SK-MEL-5 (cell line): ENCODE measurements around the gene FAM163B. TPM values are rescaled to one million over a fixed set of nuclear protein-coding genes. Genes with fewer than 3 reads are reported as not detected.

Source experiments
- DNase-seq: peaks from one replicate; pipeline ENCODE4 v3.0.0-alpha.2; 2016; ENCODE audit warnings: low read depth, low spot score
- in situ Hi-C: cut with HindIII; loops from 2 replicates; pipeline ENCODE4 v1.10.0; 2016; ENCODE audit warnings: low sequenced_read_pairs, high pct_unique_total_duplicates, low pct_unique_long_range_greater_than_20kb
- total RNA-seq: library from RNA; depleted of rRNA; stranded (reverse); fragments of >200 nt; shearing (Covaris generic); gene quantifications from 2 replicates; pipeline ENCODE4 v1.2.3, GENCODE V29; 2014

The FAM163B gene
- total RNA-seq, 1 experiment from 2014 or later: not detected

DNA sequence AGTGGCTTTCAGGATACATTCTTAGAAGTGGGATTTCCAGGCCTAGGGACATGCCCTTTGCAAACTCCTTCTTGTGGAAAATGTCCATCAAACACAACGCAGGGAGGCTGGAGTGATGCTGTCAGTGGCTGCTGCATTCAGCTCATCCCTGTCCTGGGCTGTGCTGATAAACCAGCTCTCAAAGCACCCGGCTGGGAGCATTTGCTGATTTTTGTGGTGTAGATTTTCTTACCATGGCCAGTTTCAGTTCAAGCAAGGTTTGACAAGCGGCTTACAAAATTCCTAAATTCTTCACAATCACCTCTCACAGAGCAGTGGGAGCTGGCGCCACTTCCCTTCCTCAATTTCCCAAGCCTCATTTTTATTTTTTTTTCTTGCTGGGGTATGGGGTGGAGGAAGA is 28.2 kb downstream of the FAM163B start:
- in situ Hi-C loops: no loop called here
- DNase-seq: no peak

DNA sequence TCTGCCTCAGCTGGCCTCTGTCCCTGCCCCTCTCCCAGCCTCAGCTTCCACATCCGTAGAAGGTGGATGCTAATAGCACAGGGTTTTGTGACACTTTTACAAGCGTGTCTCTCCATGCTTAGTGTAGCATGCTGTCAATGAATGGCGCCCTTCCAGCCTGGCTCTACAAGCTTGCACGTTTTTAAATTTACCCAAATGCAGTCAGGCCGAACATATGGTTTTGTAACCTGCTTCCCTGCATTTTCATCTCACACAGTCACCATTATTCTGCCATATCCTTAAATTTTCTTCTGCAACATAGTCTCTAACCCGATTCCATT is 28.8 kb downstream of the FAM163B start:
- no peak for DNase-seq
- in situ Hi-C loops: no loop called here

DNA sequence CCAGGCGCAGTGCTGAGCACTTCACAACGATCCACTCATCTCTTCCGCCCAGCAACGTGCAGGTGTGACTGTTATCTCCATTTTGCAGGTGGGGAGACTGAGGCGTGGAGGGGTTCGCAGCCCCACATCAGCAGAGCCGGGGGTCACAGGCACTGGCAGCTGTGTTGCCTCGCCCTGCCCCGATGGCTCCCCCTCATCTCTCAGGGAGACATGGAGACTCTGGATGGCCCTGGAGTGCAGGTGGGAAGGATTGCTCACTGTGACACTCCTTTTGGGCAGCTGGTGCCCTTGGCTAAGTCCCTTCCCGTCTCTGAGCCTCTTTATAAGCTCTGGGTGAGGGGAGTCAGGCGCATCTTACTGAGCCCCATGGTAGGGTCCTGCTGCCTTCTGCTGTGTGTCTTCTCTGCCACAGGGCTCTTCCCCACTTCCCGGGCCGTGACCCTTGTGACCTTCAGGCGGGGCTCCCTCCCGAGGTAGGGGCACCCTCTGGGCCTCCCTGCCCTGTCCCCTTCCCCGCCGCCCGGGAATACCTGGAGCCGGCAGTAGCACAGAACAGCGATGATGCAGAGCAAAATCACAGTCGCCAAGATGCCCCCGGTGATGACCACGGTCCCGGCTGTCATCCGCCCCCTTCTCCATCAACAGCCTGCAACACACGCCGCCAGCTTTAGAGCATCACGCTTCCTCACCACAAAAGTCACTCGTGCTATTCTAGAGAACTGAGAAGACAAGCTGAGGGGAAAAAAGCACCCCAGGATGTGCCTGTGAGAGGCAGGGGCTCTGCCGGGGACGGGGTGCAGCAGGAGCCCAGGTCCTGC is 29.4 kb downstream of the FAM163B start:
- in situ Hi-C loops: no loop called here
- DNase-seq: no peak

DNA sequence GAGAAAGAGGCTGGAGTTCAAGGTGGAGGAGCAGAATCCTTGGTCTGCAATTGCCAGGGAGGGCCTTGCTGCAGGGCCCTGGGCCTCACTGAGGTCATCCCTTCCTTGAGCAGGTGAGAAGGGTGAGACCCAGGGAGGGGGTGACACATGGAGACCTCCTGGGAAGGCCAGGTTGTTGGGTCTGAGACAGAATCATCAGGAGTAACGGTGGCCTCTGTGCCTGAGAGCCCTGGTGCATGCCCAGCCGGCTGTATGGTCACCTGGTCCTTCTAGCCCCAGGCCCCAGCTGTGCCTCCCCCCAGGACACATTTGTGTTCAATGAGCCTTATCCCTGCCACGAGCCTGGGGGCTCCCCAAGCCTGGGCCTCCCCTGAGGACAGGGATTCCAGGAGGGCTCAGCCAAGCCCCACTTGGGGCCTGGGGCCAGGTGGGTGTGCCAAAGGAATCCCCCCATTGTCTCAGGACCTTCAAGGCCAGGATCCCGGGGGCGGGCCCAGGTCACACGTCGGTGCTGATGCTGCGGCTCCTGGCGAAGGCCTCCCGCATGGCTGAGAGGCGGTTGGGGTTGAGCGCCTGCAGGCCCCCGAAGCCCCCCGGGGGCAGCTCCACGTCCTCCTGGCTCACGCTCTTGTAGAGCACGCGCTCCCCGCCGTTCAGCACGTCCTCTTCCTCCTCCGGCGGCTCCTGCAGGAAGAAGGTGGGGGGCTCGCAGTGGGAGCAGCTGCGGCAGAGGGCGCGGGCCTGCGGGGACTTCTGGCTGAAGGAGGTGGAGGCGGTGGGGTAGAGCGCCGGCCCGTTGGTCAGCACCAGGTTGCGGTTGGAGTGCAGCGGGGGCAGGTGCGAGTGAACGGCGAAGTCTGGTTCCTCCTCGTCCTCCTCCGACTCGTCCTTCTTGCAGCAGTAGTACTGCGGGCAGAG is 30.4 kb downstream of the FAM163B start:
- DNase-seq: no peak
- in situ Hi-C loops: no loop called here

DNA sequence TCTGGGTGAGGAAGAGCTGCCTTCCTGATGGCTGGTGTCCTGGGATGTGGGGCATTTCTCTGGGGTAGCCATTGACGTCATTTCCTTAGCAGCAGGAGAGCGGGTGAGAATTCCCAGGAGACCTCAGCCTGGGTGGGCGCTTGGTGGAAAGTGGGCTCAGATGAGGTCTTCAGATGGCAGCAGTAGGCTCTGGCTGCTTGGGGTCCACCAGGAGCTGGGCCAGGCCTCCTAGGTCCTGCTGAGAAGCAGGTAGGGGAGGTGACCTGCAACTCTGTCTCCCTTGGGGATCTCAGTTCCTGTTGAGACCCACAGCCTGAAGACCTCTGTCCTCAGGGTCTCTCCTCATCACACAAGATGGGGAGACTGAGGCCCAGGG is 31.5 kb downstream of the FAM163B start:
- in situ Hi-C loops: no loop called here
- DNase-seq: no peak

GRCh38 chr9:133576875-133577736 is 32.1 kb downstream of the FAM163B start:
- in situ Hi-C loops: no loop called here
- no peak for DNase-seq

GRCh38 chr9:133576031-133576874 is 32.9 kb downstream of the FAM163B start:
- DNase-seq: no peak
- in situ Hi-C loops: no loop called here

DNA sequence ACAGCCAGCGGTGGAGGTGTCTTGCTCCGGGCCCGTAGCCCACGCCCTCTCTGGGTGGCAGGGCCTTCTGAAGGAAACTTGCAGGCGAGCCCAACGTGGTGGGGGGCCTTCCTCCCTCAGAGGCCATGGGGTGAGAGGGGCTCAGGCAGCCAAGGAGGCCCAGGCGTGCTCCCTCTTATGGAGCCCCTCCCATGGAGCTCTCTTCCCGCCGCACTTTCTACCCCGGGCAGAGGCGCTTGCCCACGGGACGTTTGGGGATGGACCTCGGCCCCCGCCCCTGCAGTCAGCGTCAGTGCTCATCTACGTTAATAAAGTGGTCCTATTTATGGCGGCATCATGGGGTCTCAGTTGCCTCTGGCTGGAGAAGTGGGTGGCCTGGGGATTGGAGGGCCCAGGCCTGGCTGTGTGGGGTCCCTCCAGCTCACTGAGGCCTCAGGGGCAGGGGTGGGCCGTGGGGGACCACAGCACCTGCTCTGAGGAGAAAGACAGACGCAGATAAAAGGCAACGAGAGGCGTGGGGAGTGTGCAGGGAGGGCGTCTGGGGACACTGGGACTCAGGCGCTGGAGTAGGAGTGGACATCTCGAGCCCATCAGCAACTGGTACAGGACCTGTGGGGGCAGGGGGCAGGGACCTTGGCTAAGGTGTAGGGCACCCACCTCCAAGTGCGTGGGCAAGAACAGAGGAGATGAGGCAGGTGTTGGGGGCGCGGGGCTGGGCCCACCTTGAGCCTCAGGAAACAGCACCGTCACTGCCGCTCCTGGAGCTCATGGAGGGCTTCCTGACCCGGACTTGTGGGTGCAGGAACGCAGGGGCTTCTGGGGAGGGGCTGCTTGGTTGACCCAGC is 33.8 kb downstream of the FAM163B start:
- no peak for DNase-seq
- in situ Hi-C loops: no loop called here

DNA sequence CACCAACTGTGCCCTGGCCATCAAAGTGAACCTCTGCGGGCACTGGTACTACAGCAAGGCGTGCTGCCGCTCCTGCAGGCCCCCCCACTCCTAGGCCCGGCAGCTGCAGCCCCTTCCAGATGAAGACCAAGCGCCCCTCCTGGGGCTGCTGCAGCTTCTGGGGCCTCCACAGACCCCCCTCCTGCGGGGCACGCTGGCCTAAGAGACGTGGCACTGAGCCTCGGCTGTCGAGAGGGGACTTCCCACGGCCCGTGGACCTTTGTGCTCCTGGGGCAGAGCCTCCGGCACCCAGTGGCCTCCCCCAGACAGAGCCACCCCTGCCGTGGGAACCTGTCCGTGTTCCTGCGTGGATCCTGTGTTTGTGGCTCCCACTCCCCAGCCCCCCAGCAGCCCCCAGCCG is 34.4 kb downstream of the FAM163B start:
- DNase-seq: no peak
- in situ Hi-C loops: no loop called here

DNA sequence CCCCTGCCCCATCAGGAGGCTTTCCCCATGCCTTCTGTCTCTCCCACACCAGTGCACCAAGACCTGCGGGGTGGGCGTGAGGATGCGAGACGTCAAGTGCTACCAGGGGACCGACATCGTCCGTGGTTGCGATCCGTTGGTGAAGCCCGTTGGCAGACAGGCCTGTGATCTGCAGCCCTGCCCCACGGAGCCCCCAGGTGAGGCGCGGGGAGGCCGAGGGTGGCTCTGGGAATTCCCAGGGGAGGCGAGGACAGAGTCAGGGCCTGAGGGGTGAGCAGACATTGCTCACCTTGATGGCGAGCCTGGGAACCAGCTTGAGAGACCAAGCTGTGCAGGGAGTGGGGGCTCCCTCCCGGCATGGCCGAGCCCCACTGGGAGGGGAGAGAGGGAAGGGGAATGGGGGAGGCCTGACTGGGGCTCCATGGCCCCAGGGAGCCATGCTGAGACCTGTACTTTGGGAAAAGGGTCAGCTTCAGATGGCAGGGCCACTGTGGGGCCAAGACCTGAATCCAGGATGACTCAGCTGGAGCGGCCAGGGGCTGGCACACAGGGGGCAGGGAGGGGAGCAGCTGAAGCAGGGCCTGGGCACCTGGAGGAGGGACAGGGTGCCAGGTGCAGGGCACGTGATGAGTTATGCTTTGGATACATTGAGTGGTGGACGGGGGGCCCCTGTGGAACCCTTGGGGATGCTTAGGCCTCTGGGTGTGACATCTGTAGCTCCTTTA is 35.2 kb downstream of the FAM163B start:
- in situ Hi-C loops: no loop called here
- no peak for DNase-seq

- in situ Hi-C loops: no loop called here
- no peak for DNase-seq
Measured at GRCh38 chr9:133572821-133573361, 36.3 kb downstream of the FAM163B start.

- in situ Hi-C loops: no loop called here
- DNase-seq: no peak
Measured at GRCh38 chr9:133571896-133572595, 37.1 kb downstream of the FAM163B start.

- DNase-seq: no peak
- in situ Hi-C loops: no loop called here
Measured at GRCh38 chr9:133571391-133571890, 37.7 kb downstream of the FAM163B start.

GRCh38 chr9:133570691-133571080 is 38.5 kb downstream of the FAM163B start:
- DNase-seq: no peak
- in situ Hi-C loops: no loop called here
